OCI-LY3 (cell line): ENCODE results near the gene LPAR3.

Experiments used
- H2AFZ ChIP-seq: fragments of 200-600, 300-600 bp; shearing (Covaris generic); 2 replicates; pipeline ENCODE4 v1.6.0; 2014; ENCODE audit warnings: antibody characterized with exemption, low read depth, low read length
- H3K27ac ChIP-seq: fragments of 200-600, 300-600 bp; sonication (generic); 2 replicates; pipeline ENCODE4 v1.5.1; 2014; ENCODE audit warnings: mild to moderate bottlenecking, low read length, moderate library complexity, mixed read lengths
- H3K27me3 ChIP-seq: fragments of 200-600, 300-600 bp; sonication (generic); 2 replicates; pipeline ENCODE4 v1.6.1; 2014; ENCODE audit warnings: low read depth, low read length, mixed read lengths
- H3K36me3 ChIP-seq: fragments of 200-600, 300-600 bp; sonication (generic); replicated peaks from 2 replicates; pipeline ENCODE3; 2014; ENCODE audit warnings: low read depth, low read length, mixed read lengths
- H3K4me1 ChIP-seq: fragments of 300-600, 200-600 bp; sonication (generic); 2 replicates; pipeline ENCODE4 v1.6.1; 2014; ENCODE audit warnings: low read length, mixed read lengths
- H3K4me2 ChIP-seq: fragments of 200-600, 300-600 bp; sonication (generic); 2 replicates; pipeline ENCODE4 v1.6.1; 2014; ENCODE audit warnings: low read length, mixed read lengths
- H3K4me3 ChIP-seq: fragments of 300-600, 200-600 bp; sonication (generic); 2 replicates; pipeline ENCODE4 v1.5.1; 2014; ENCODE audit warnings: antibody characterized with exemption, mild to moderate bottlenecking, low read length, moderate library complexity
- H3K79me2 ChIP-seq: fragments of 300-600, 200-600 bp; shearing (Covaris generic); 2 replicates; pipeline ENCODE4 v1.6.1; 2014; ENCODE audit warnings: mild to moderate bottlenecking, low read length, mixed read lengths
- H3K9ac ChIP-seq: fragments of 300-600, 200-600 bp; shearing (Covaris generic); 2 replicates; pipeline ENCODE4 v1.6.0; 2014; ENCODE audit warnings: mild to moderate bottlenecking, low read length, moderate library complexity
- H3K9me3 ChIP-seq: fragments of 200-600, 300-600 bp; shearing (Covaris generic); 2 replicates; pipeline ENCODE4 v1.6.1; 2014; ENCODE audit warnings: low read length, mixed read lengths; ENCODE audit not compliant: insufficient read depth
- H4K20me1 ChIP-seq: fragments of 200-600, 300-600 bp; sonication (generic); 2 replicates; pipeline ENCODE4 v1.6.1; 2016; ENCODE audit warnings: low read length, mixed read lengths; ENCODE audit not compliant: insufficient read depth
- CTCF ChIP-seq: fragments of 200-600, 300-600 bp; sonication (generic); IDR thresholded peaks from 2 replicates; pipeline ENCODE4 v1.5.1; 2014; ENCODE audit warnings: antibody characterized with exemption, low read length, low read depth
- EZH2phosphoT487 ChIP-seq: fragments of 200-600 bp; shearing (Covaris generic); IDR thresholded peaks from 2 replicates; pipeline ENCODE4 v1.6.1; 2018; ENCODE audit warnings: antibody characterized with exemption, mixed run types, low read depth

The LPAR3 gene

GRCh38 chr1:84857906-84858305, 35.1 kb downstream of the LPAR3 start:
- H3K9me3 ChIP-seq: no peaks in the 10 kb centered on the region
- TF ChIP-seq EZH2phosphoT487 (no peak), CTCF (no peak)
- H4K20me1 ChIP-seq: no peaks in the 10 kb centered on the region
- H3K4me2 ChIP-seq: no peak overlapping the region
- H3K27ac ChIP-seq: no peak overlapping the region
- no peaks in the 10 kb centered on the region for H3K36me3 ChIP-seq
- H3K79me2 ChIP-seq: no peaks in the 10 kb centered on the region
- H3K9ac ChIP-seq: no peak overlapping the region
- H2AFZ ChIP-seq: no peak overlapping the region
- no peak overlapping the region for H3K4me3 ChIP-seq
- H3K27me3 ChIP-seq: no peaks in the 10 kb centered on the region
- H3K4me1 ChIP-seq: peaks cover 13% of the 10 kb centered on the region

DNA sequence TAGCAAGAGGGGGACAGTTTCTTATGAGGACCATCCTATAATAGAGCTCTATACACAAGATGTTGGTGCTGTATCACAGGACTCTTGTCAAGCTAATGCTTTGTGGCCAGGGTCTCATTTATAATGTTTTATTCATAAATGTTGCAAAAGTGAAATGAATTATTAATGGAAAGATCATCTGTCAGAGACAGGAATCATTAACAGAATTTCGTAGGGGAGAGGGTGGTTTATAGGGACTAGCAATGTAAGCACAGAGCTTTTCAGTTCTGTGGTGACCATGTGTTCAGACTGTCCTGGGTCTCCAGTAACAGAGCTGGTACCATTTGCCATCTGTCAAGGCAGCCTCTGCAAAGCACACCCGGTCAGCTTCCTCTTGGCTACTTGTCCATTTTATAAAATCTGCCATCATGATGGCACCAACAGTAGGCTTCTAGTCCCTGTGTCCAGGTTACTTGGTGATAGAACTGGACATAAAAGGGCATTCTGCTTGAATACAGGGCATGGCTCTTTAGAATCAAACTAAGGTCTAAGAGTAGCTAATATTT, 36.2 kb downstream of the LPAR3 start:
- Histone ChIP-seq H3K4me2 (no peak overlapping the region), H3K27me3 (no peaks in the 10 kb centered on the region), H3K27ac (no peak overlapping the region), H3K9ac (no peak overlapping the region), H3K4me1 (peaks cover 13% of the 10 kb centered on the region), H3K79me2 (no peaks in the 10 kb centered on the region), H2AFZ (no peak overlapping the region), H4K20me1 (no peaks in the 10 kb centered on the region), H3K4me3 (no peak overlapping the region), H3K9me3 (no peaks in the 10 kb centered on the region), H3K36me3 (no peaks in the 10 kb centered on the region)
- no peak for TF ChIP-seq CTCF

- Histone ChIP-seq H3K4me3 (no peak overlapping the region), H3K27ac (no peak overlapping the region), H3K27me3 (no peaks in the 10 kb centered on the region), H3K9me3 (no peaks in the 10 kb centered on the region), H3K4me1 (peaks cover 13% of the 10 kb centered on the region), H3K79me2 (no peaks in the 10 kb centered on the region), H3K36me3 (no peaks in the 10 kb centered on the region), H3K4me2 (no peak overlapping the region), H4K20me1 (no peaks in the 10 kb centered on the region), H3K9ac (no peak overlapping the region), H2AFZ (no peak overlapping the region)
- no peak for TF ChIP-seq CTCF
- TF ChIP-seq EZH2phosphoT487: no peak
These were observed 37.0 kb downstream of the LPAR3 start for GRCh38 chr1:84855691-84856630.

GRCh38 chr1:84855168-84855567, 37.8 kb downstream of the LPAR3 start:
- no peaks in the 10 kb centered on the region for H4K20me1 ChIP-seq
- no peak overlapping the region for H3K4me3 ChIP-seq
- no peaks in the 10 kb centered on the region for H3K79me2 ChIP-seq
- H3K27ac ChIP-seq: no peak overlapping the region
- no peaks in the 10 kb centered on the region for H3K27me3 ChIP-seq
- no peak overlapping the region for H3K9ac ChIP-seq
- H2AFZ ChIP-seq: no peak overlapping the region
- no peaks in the 10 kb centered on the region for H3K36me3 ChIP-seq
- H3K4me1 ChIP-seq: peaks cover 13% of the 10 kb centered on the region
- TF ChIP-seq EZH2phosphoT487 (no peak), CTCF (no peak)
- H3K4me2 ChIP-seq: no peak overlapping the region
- H3K9me3 ChIP-seq: no peaks in the 10 kb centered on the region
